Measurements from ENCODE around the gene RPL4. TPM values are rescaled to one million over a fixed set of nuclear protein-coding genes. Genes with fewer than 3 reads are reported as not detected.

Gene RPL4
- polyA plus RNA-seq, 1 experiment, result 5,001 TPM

GRCh38 chr15:66498501-66499386 lies 5.9 kb downstream of the RPL4 start:
- no peak for DNase-seq (ENCODE audit: low read depth, low spot score)
- H3K4me3 ChIP-seq (ENCODE audit: low read depth, low read length), result no peak overlapping the region
- no peaks in the 10 kb centered on the region for H3K9me3 ChIP-seq (ENCODE audit: control insufficient read depth, insufficient read depth, low read length)
- TF ChIP-seq CTCF (IDR thresholded peaks at IDR 0.05; ENCODE audit: low read depth, low read length), result peak; percentile 57
- ChIA-PET POLR2A (interaction anchor here (0.8 to 3.5 kb wide), 3 partner anchors 39 to 112 kb away, joined by 3 to 20 read pairs (median 3); partner anchors contain the start of gene MAP2K1), CTCF (interaction anchor here (0.6 to 3.8 kb wide), 34 partner anchors 8 to 1604 kb away, joined by 3 to 44 read pairs (median 4); partner anchors contain the start of genes LCTL, MAP2K1 and TIPIN)
- H3K27me3 ChIP-seq (ENCODE audit: control insufficient read depth, insufficient read depth, low read length), result no peaks in the 10 kb centered on the region
- peak overlapping the region; percentile 63 for H3K27ac ChIP-seq (ENCODE audit: low read depth, low read length)

- TF ChIP-seq CTCF (IDR thresholded peaks at IDR 0.05; ENCODE audit: low read depth, low read length), result peak; percentile 97
- Histone ChIP-seq H3K4me3 (ENCODE audit: low read depth, low read length) (peak within 1 kb of the TSS; percentile 97), H3K9me3 (ENCODE audit: control insufficient read depth, insufficient read depth, low read length) (no peaks in the 10 kb centered on the region), H3K27ac (ENCODE audit: low read depth, low read length) (peak within 1 kb of the TSS; percentile 63), H3K27me3 (ENCODE audit: control insufficient read depth, insufficient read depth, low read length) (no peaks in the 10 kb centered on the region)
- DNase-seq (ENCODE audit: low read depth, low spot score), result peak; percentile 82
- ChIA-PET CTCF (interaction anchor here (0.5 to 3.8 kb wide), 35 partner anchors 9 to 886 kb away, joined by 3 to 44 read pairs (median 4); partner anchors contain the start of genes INTS14, LCTL and MAP2K1), POLR2A (interaction anchor here (0.9 to 3.5 kb wide), 3 partner anchors 68 to 111 kb away, joined by 3 to 20 read pairs (median 3); partner anchors contain the start of genes LCTL and MAP2K1)
These were observed 6.9 kb downstream of the RPL4 start, which contains the start of gene SNAPC5 for GRCh38 chr15:66497502-66498455. TSS of gene SNAPC5 (minus strand) at chr15:66497762. CDS start at chr15:66497731, 31 bp downstream.

GRCh38 chr15:66496951-66497501 lies 7.6 kb downstream of the RPL4 start:
- ChIA-PET POLR2A (interaction anchor here (0.9 to 3.5 kb wide), 2 partner anchors 69 to 110 kb away, joined by 3 to 20 read pairs; partner anchors contain the start of genes LCTL and MAP2K1), CTCF (interaction anchor here (0.9 to 3.8 kb wide), 17 partner anchors 8 to 885 kb away, joined by 3 to 44 read pairs (median 6); partner anchors contain the start of genes INTS14 and MAP2K1)
- Histone ChIP-seq H3K27ac (ENCODE audit: low read depth, low read length) (peak overlapping the region; percentile 47), H3K4me3 (ENCODE audit: low read depth, low read length) (peak overlapping the region; percentile 97), H3K9me3 (ENCODE audit: control insufficient read depth, insufficient read depth, low read length) (no peaks in the 10 kb centered on the region), H3K27me3 (ENCODE audit: control insufficient read depth, insufficient read depth, low read length) (no peaks in the 10 kb centered on the region)
- no peak for DNase-seq (ENCODE audit: low read depth, low spot score)
- TF ChIP-seq CTCF (IDR thresholded peaks at IDR 0.05; ENCODE audit: low read depth, low read length), result no peak

- Histone ChIP-seq H3K27me3 (ENCODE audit: control insufficient read depth, insufficient read depth, low read length) (no peaks in the 10 kb centered on the region), H3K9me3 (ENCODE audit: control insufficient read depth, insufficient read depth, low read length) (no peaks in the 10 kb centered on the region), H3K4me3 (ENCODE audit: low read depth, low read length) (no peak overlapping the region), H3K27ac (ENCODE audit: low read depth, low read length) (no peak overlapping the region)
- ChIA-PET CTCF (interaction anchor here (0.5 kb wide), 2 partner anchors 24 to 107 kb away, joined by 3 to 4 read pairs; partner anchors contain the start of gene MAP2K1), POLR2A (no interaction called here)
- TF ChIP-seq CTCF (IDR thresholded peaks at IDR 0.05; ENCODE audit: low read depth, low read length), result no peak
- no peak for DNase-seq (ENCODE audit: low read depth, low spot score)
These were observed 10.4 kb downstream of the RPL4 start for GRCh38 chr15:66494262-66494661.

All from AG04450 (cell line).